ENCODE data around the gene GYG2.
"Not testable (repeated sequence)": the region's sequence is repeated elsewhere in the genome, so short reads cannot be mapped to it uniquely, and the experiment has no call there.

GYG2 gene

GRCh38 chrX:2875136-2875481 is 46.4 kb downstream of the GYG2 start:
- Mint-ChIP-seq H3K27me3 (no peaks in the 10 kb centered on the region), H3K27ac (no peak overlapping the region)

GRCh38 chrX:2875798-2876399 is 47.2 kb downstream of the GYG2 start:
- Mint-ChIP-seq H3K27me3 (no peaks in the 10 kb centered on the region), H3K36me3 (no peaks in the 10 kb centered on the region), H3K4me1 (no peaks in the 10 kb centered on the region), H3K9me3 (no peaks in the 10 kb centered on the region), H3K27ac (no peak overlapping the region), H3K4me3 (no peak overlapping the region)

More at GRCh38 chrX:2875136-2875481, 46.4 kb downstream of the GYG2 start:
- Mint-ChIP-seq H3K4me1 (no peaks in the 10 kb centered on the region), H3K9me3 (no peaks in the 10 kb centered on the region), H3K4me3 (no peak overlapping the region), H3K36me3 (no peaks in the 10 kb centered on the region)

GRCh38 chrX:2878563-2878962 is 49.8 kb downstream of the GYG2 start:
- Mint-ChIP-seq H3K36me3 (no peaks in the 10 kb centered on the region), H3K27me3 (peaks cover 3% of the 10 kb centered on the region)

GRCh38 chrX:2879670-2880069 is 50.9 kb downstream of the GYG2 start:
- Mint-ChIP-seq H3K27me3 (peaks cover 3% of the 10 kb centered on the region), H3K36me3 (no peaks in the 10 kb centered on the region), H3K27ac (no peak overlapping the region), H3K4me3 (no peak overlapping the region), H3K4me1 (no peaks in the 10 kb centered on the region), H3K9me3 (no peaks in the 10 kb centered on the region)

More at GRCh38 chrX:2878563-2878962, 49.8 kb downstream of the GYG2 start:
- H3K4me1 Mint-ChIP-seq, result no peaks in the 10 kb centered on the region
- no peak overlapping the region for H3K27ac Mint-ChIP-seq
- H3K9me3 Mint-ChIP-seq, result no peaks in the 10 kb centered on the region
- H3K4me3 Mint-ChIP-seq, result no peak overlapping the region

- peaks cover 3% of the 10 kb centered on the region for H3K27me3 Mint-ChIP-seq
- H3K27ac Mint-ChIP-seq, result no peak overlapping the region
- H3K36me3 Mint-ChIP-seq, result no peaks in the 10 kb centered on the region
- H3K9me3 Mint-ChIP-seq, result no peaks in the 10 kb centered on the region
- no peak overlapping the region for H3K4me3 Mint-ChIP-seq
- H3K4me1 Mint-ChIP-seq, result peaks cover 6% of the 10 kb centered on the region
Observed at GRCh38 chrX:2883770-2884169, 55.0 kb downstream of the GYG2 start.

- no peaks in the 10 kb centered on the region for H3K9me3 Mint-ChIP-seq
- H3K4me3 Mint-ChIP-seq, result peak overlapping the region; percentile 31
- peaks cover 1% of the 10 kb centered on the region for H3K27me3 Mint-ChIP-seq
- peaks cover 19% of the 10 kb centered on the region for H3K4me1 Mint-ChIP-seq
- H3K27ac Mint-ChIP-seq, result no peak overlapping the region
- H3K36me3 Mint-ChIP-seq, result no peaks in the 10 kb centered on the region
Observed at GRCh38 chrX:2888309-2888708, 59.6 kb downstream of the GYG2 start.

GRCh38 chrX:2889045-2889605 is 60.4 kb downstream of the GYG2 start:
- H3K36me3 Mint-ChIP-seq, result no peaks in the 10 kb centered on the region
- peak overlapping the region; percentile 81 for H3K4me3 Mint-ChIP-seq
- H3K9me3 Mint-ChIP-seq, result no peaks in the 10 kb centered on the region
- no peak overlapping the region for H3K27ac Mint-ChIP-seq
- H3K4me1 Mint-ChIP-seq, result peaks cover 19% of the 10 kb centered on the region
- peaks cover 1% of the 10 kb centered on the region for H3K27me3 Mint-ChIP-seq

- H3K27ac Mint-ChIP-seq, H3K27me3 Mint-ChIP-seq, H3K36me3 Mint-ChIP-seq, H3K9me3 Mint-ChIP-seq: not testable (repeated sequence)
- H3K4me1 Mint-ChIP-seq, result peaks cover 19% of the 10 kb centered on the region
- peak overlapping the region; percentile 81 for H3K4me3 Mint-ChIP-seq
Observed at GRCh38 chrX:2889706-2890490, 61.2 kb downstream of the GYG2 start.

GRCh38 chrX:2890536-2891460 is 62.1 kb downstream of the GYG2 start:
- H3K36me3 Mint-ChIP-seq, H3K9me3 Mint-ChIP-seq, H3K27ac Mint-ChIP-seq, H3K27me3 Mint-ChIP-seq: not testable (repeated sequence)
- Mint-ChIP-seq H3K4me1 (peaks cover 19% of the 10 kb centered on the region), H3K4me3 (peak overlapping the region; percentile 68)

- no peaks in the 10 kb centered on the region for H3K36me3 Mint-ChIP-seq
- H3K27ac Mint-ChIP-seq, result peak overlapping the region; percentile 74
- H3K4me1 Mint-ChIP-seq, result peaks cover 23% of the 10 kb centered on the region
- no peak overlapping the region for H3K4me3 Mint-ChIP-seq
- H3K27me3 Mint-ChIP-seq, result peaks cover 1% of the 10 kb centered on the region
- H3K9me3 Mint-ChIP-seq, result no peaks in the 10 kb centered on the region
Observed at GRCh38 chrX:2892816-2893215, 64.1 kb downstream of the GYG2 start.

GRCh38 chrX:2894885-2895292 is 66.2 kb downstream of the GYG2 start:
- no peaks in the 10 kb centered on the region for H3K36me3 Mint-ChIP-seq
- no peak overlapping the region for H3K27ac Mint-ChIP-seq
- peaks cover 1% of the 10 kb centered on the region for H3K27me3 Mint-ChIP-seq
- no peaks in the 10 kb centered on the region for H3K9me3 Mint-ChIP-seq
- H3K4me3 Mint-ChIP-seq, result no peak overlapping the region
- H3K4me1 Mint-ChIP-seq, result peaks cover 11% of the 10 kb centered on the region

GRCh38 chrX:2897311-2897689 is 68.6 kb downstream of the GYG2 start:
- Mint-ChIP-seq H3K27me3 (no peaks in the 10 kb centered on the region), H3K4me3 (no peak overlapping the region), H3K4me1 (peaks cover 7% of the 10 kb centered on the region), H3K36me3 (no peaks in the 10 kb centered on the region), H3K27ac (peak overlapping the region; percentile 23), H3K9me3 (no peaks in the 10 kb centered on the region)

- H3K4me1 Mint-ChIP-seq, H3K27me3 Mint-ChIP-seq, H3K36me3 Mint-ChIP-seq, H3K9me3 Mint-ChIP-seq, H3K27ac Mint-ChIP-seq: not testable (repeated sequence)
- peak overlapping the region; percentile 6 for H3K4me3 Mint-ChIP-seq
Observed at GRCh38 chrX:2897690-2898623, 69.2 kb downstream of the GYG2 start.

GRCh38 chrX:2898846-2899512 is 70.2 kb downstream of the GYG2 start:
- no peak overlapping the region for H3K27ac Mint-ChIP-seq
- peaks cover 7% of the 10 kb centered on the region for H3K4me1 Mint-ChIP-seq
- H3K9me3 Mint-ChIP-seq, result no peaks in the 10 kb centered on the region
- H3K36me3 Mint-ChIP-seq, result no peaks in the 10 kb centered on the region
- H3K27me3 Mint-ChIP-seq, result peaks cover 2% of the 10 kb centered on the region
- H3K4me3 Mint-ChIP-seq, result no peak overlapping the region
